Measurements from ENCODE around the gene DHH. TPM values are rescaled to one million over a fixed set of nuclear protein-coding genes. Genes with fewer than 3 reads are reported as not detected.

Gene DHH
- total and polyA plus RNA-seq, 3 experiments from 2014 or later: 0.04 TPM; not detected in 2

DNA sequence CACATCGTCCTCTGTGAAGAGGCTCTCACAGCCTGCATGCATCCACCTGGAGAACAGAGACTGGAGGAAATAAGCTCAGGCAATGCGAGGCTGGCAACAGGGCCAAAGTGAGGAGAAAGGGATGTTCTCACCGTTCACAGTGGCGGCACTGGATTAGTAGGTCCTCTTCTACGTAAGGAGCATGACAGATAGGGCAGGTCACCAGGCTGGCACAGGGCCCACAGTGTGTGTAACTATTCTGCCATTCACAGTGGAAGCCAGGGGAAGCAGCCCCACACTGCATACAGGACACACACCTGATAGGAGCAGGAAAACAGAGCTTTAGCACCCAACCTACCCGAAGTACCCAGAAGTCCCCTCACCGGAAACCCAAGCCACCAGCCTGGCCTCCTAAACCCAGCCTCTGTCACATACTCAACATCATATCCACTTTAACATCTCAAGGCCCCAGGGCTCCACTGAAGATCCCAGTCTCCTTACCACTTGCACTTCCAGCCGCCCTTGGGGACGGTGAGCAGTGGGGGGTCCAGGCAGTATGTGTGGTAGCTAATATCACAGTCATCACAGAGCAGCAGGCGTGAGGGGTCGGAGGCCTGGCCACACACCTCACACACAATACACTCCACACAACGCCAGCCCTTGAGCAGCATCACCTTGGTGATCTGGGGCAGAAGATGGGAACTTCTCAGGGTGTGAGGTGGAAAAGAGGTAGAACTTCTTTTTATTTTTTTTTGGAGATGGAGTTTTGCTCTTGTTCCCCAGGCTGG is 48.3 kb downstream of the DHH start:
- Mint-ChIP-seq H3K36me3 (peaks cover 15 to 97% (median 25%) of the 10 kb centered on the region in 3 donors), H3K27ac (peak overlapping the region in 5 of 8 donors; percentile 3 to 90 (median 40)), H3K4me3 (no peak overlapping the region), H3K27me3 (no peaks in the 10 kb centered on the region), H3K4me1 (peaks cover 8 to 16% (median 12%) of the 10 kb centered on the region in 3 donors), H3K9me3 (no peaks in the 10 kb centered on the region)
- Histone ChIP-seq H3K36me3 (ENCODE audit: insufficient read depth, low read length) (peaks cover 90% of the 10 kb centered on the region), H3K9me3 (ENCODE audit: low read length) (no peaks in the 10 kb centered on the region), H3K27ac (ENCODE audit: low read depth, low read length) (no peak overlapping the region), H3K4me1 (ENCODE audit: insufficient read depth, low read length) (no peaks in the 10 kb centered on the region), H3K27me3 (ENCODE audit: insufficient read depth, low read length, poor library complexity, severe bottlenecking) (no peaks in the 10 kb centered on the region), H3K4me3 (ENCODE audit: low read length) (no peak overlapping the region)
- ChIA-PET CTCF (interaction anchor here (1.1 kb wide), 1 partner anchor 58 kb away, joined by 4 read pairs; no protein-coding TSS in a partner anchor), POLR2A (no interaction called here)
- DNase-seq: no peak

DNA sequence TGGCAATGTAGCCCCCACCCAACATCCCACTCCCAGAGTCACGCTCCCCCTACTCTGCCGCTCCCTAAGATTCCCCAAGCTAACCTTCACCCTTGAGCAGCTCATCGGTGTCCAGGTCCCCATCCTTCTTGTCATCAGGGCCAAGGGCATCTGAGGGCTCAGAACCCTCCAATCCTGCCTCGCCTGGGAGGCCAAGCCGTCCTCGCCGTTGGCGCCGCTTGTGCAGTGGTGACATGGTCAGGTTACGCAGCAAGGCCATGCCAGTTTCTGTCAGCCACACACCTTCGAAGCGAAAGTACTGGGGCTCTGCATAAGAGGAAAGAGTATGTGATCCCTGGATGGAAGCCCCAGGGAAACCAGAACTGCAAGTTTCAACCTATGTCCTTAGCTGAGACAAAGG is 49.9 kb downstream of the DHH start:
- CTCF ChIA-PET: interaction anchor here (0.7 to 3.0 kb wide), 11 partner anchors 12 to 119 kb away, joined by 3 to 18 read pairs (median 3); partner anchors contain the start of genes ARF3, DDN and FKBP11
- Histone ChIP-seq H3K27ac (ENCODE audit: low read depth, low read length) (peak overlapping the region; percentile 32), H3K9me3 (ENCODE audit: low read length) (no peaks in the 10 kb centered on the region), H3K36me3 (ENCODE audit: insufficient read depth, low read length) (peaks cover 76% of the 10 kb centered on the region), H3K4me3 (ENCODE audit: low read length) (no peak overlapping the region), H3K27me3 (ENCODE audit: insufficient read depth, low read length, poor library complexity, severe bottlenecking) (no peaks in the 10 kb centered on the region), H3K4me1 (ENCODE audit: insufficient read depth, low read length) (no peaks in the 10 kb centered on the region)
- DNase-seq: no peak
- Mint-ChIP-seq H3K4me3 (peak overlapping the region in 1 of 7 donors; percentile 27), H3K4me1 (peaks cover 8 to 16% (median 12%) of the 10 kb centered on the region in 3 donors), H3K9me3 (no peaks in the 10 kb centered on the region), H3K27me3 (no peaks in the 10 kb centered on the region), H3K36me3 (peaks cover 15 to 96% (median 23%) of the 10 kb centered on the region in 3 donors), H3K27ac (peak overlapping the region; percentile 82 to 97 (median 88))
- POLR2A ChIA-PET: no interaction called here

DNA sequence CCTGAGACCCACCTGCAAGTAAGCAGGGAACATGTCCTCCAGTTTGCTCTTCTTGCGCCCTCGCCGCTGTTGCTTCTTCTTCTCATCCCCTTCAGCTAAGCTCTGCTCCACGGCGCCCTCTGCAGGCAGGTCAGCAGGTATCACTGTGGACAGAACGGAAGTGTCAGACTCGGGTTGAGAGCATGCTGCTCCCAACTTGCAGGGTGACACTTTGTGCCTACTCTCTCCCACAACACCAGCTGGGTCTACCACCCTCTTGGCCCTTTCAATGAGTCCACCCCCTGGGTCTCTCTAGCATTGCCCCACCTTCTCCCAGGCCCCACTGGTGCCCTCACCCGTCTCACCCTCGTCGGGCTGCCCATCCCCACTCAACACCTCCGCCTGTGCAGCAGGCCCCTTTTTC is 50.7 kb downstream of the DHH start:
- Mint-ChIP-seq H3K27ac (peak overlapping the region; percentile 62 to 97 (median 94)), H3K4me3 (peak overlapping the region in 2 of 7 donors; percentile 18 to 57), H3K36me3 (peaks cover 15 to 96% (median 21%) of the 10 kb centered on the region in 3 donors), H3K27me3 (no peaks in the 10 kb centered on the region), H3K9me3 (no peaks in the 10 kb centered on the region), H3K4me1 (peaks cover 8 to 16% (median 12%) of the 10 kb centered on the region in 3 donors)
- Histone ChIP-seq H3K36me3 (ENCODE audit: insufficient read depth, low read length) (peaks cover 76% of the 10 kb centered on the region), H3K27ac (ENCODE audit: low read depth, low read length) (peak overlapping the region; percentile 18), H3K27me3 (ENCODE audit: insufficient read depth, low read length, poor library complexity, severe bottlenecking) (no peaks in the 10 kb centered on the region), H3K4me1 (ENCODE audit: insufficient read depth, low read length) (no peaks in the 10 kb centered on the region), H3K9me3 (ENCODE audit: low read length) (no peaks in the 10 kb centered on the region), H3K4me3 (ENCODE audit: low read length) (no peak overlapping the region)
- ChIA-PET CTCF (interaction anchor here (0.7 to 3.0 kb wide), 22 partner anchors 11 to 191 kb away, joined by 3 to 18 read pairs (median 3); partner anchors contain the start of genes ARF3, DDN, FKBP11 and RHEBL1), POLR2A (no interaction called here)
- peak; percentile 73 to 91 (median 78) for DNase-seq

DNA sequence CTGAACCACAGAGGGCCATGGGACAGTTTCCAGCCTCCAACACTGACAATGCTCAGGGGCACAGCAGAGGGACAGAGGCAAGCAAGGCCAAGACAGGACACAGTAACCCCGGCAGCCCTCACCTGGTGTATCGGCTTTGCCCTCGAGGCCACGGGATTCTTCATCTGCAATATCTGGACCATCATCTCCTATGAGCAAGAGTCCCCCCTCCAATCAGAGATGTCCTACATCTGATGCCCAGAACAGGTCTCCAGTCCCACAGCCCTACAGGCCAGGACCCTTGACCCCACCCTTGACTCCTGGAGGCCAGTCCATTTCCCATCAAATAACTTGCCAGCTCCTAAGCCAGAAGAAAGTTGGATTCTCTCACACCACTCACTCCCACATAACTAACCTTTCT is 51.4 kb downstream of the DHH start:
- Histone ChIP-seq H3K9me3 (ENCODE audit: low read length) (no peaks in the 10 kb centered on the region), H3K27me3 (ENCODE audit: insufficient read depth, low read length, poor library complexity, severe bottlenecking) (no peaks in the 10 kb centered on the region), H3K36me3 (ENCODE audit: insufficient read depth, low read length) (peaks cover 76% of the 10 kb centered on the region), H3K27ac (ENCODE audit: low read depth, low read length) (no peak overlapping the region), H3K4me1 (ENCODE audit: insufficient read depth, low read length) (no peaks in the 10 kb centered on the region), H3K4me3 (ENCODE audit: low read length) (no peak overlapping the region)
- POLR2A ChIA-PET: no interaction called here
- Mint-ChIP-seq H3K27me3 (no peaks in the 10 kb centered on the region), H3K36me3 (peaks cover 13 to 96% (median 20%) of the 10 kb centered on the region in 3 donors), H3K4me3 (no peak overlapping the region), H3K9me3 (no peaks in the 10 kb centered on the region), H3K4me1 (peaks cover 8 to 16% (median 12%) of the 10 kb centered on the region in 3 donors), H3K27ac (peak overlapping the region in 7 of 8 donors; percentile 62 to 97 (median 94))
- no peak for DNase-seq
- CTCF ChIA-PET: interaction anchor here (0.7 to 3.0 kb wide), 20 partner anchors 10 to 190 kb away, joined by 3 to 18 read pairs (median 3); partner anchors contain the start of genes ARF3, DDN, FKBP11 and RHEBL1

DNA sequence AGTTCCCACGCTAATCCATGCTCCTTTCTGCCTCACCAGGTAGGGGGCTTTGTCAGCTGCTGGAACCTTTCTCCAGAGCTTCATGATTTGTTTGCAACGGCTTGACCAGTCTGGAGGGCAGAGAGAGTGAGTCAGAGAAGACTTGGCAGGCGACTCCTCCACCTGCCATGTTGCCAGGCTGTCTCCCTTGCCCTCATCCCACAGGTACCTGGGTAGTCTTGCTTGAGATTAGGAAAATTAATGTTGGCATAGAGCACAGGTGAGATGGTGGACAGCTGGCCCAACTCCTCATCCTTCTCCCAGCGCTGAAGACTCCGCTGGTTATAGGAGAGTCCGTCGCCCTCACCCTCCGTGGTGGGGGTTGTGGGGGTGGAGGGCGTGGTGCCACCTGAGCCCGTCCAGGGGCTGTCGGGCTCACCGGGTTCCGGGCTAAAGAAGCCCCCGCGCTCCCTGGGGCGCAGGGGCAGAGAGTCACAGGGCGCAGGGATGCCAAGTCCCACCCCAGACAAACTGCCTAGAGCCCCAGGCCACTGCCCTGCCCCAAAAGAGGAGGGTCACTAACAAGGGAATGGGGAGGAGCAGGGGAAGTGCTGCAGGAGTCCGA is 52.6 kb downstream of the DHH start:
- no peaks in the 10 kb centered on the region for H3K27me3 Mint-ChIP-seq
- peaks cover 8 to 16% (median 12%) of the 10 kb centered on the region in 3 donors for H3K4me1 Mint-ChIP-seq
- ChIA-PET POLR2A (no interaction called here), CTCF (interaction anchor here (0.8 to 2.4 kb wide), 2 partner anchors 27 to 46 kb away, joined by 3 to 13 read pairs; partner anchors contain the start of gene RHEBL1)
- H3K36me3 Mint-ChIP-seq: peaks cover 10 to 98% (median 14%) of the 10 kb centered on the region in 3 donors
- Histone ChIP-seq H3K36me3 (ENCODE audit: insufficient read depth, low read length) (peaks cover 72% of the 10 kb centered on the region), H3K4me3 (ENCODE audit: low read length) (no peak overlapping the region), H3K4me1 (ENCODE audit: insufficient read depth, low read length) (no peaks in the 10 kb centered on the region), H3K27ac (ENCODE audit: low read depth, low read length) (no peak overlapping the region), H3K9me3 (ENCODE audit: low read length) (no peaks in the 10 kb centered on the region), H3K27me3 (ENCODE audit: insufficient read depth, low read length, poor library complexity, severe bottlenecking) (no peaks in the 10 kb centered on the region)
- H3K9me3 Mint-ChIP-seq: no peaks in the 10 kb centered on the region
- no peak overlapping the region for H3K4me3 Mint-ChIP-seq
- no peak for DNase-seq
- H3K27ac Mint-ChIP-seq: peak overlapping the region in 7 of 8 donors; percentile 3 to 79 (median 54)

DNA sequence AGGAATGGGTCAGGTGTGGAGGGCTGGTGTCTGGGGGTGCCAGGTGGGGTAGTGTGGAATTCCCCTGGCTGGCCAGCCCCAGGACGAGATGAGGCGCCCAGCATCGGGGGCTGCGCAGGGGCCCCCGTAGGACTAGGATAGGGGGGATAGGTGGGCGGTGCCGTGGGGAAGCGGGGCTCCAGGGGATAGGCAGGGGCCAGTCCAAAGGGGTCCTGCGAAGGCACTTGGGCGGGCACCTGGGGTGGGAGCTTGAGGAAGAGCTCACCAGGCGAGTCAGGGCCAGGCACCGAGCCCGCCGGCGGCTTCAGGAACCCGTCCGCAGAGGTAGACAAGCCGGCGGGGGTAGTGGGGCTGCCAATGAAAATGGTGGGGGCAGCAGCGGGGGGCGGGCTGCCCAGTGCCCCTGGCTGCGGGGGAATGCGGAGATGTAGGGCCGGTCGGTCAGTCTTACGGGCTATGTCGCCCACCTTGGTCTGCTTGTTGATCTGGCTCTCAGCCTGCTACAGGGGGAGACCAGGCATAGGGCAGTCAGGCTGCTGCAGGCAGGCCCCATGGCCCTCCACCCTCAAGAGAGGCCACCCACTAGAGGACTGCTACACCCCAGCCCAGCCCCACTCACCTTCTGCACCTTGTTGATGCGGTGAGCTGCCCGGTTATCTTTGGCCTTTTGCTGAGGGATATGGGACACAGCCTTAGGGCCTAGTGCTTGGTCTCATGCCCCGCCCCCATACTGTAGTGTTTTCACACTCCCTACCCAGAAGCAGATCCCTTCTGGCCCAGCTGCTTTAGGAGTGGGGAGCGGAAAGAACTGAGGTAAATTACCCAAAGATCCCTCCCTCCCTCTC is 53.3 kb downstream of the DHH start:
- CTCF ChIA-PET: interaction anchor here (0.8 to 2.6 kb wide), 2 partner anchors 28 to 44 kb away, joined by 3 to 8 read pairs; partner anchors contain the start of gene RHEBL1
- Mint-ChIP-seq H3K4me1 (peaks cover 10 to 16% (median 12%) of the 10 kb centered on the region in 3 donors), H3K4me3 (no peak overlapping the region), H3K36me3 (peaks cover 10 to 95% (median 17%) of the 10 kb centered on the region in 3 donors), H3K27me3 (no peaks in the 10 kb centered on the region), H3K9me3 (no peaks in the 10 kb centered on the region), H3K27ac (peak overlapping the region in 3 of 8 donors; percentile 9 to 74 (median 17))
- no peak overlapping the region for H3K4me3 ChIP-seq (ENCODE audit: low read length)
- no peaks in the 10 kb centered on the region for H3K9me3 ChIP-seq (ENCODE audit: low read length)
- peaks cover 74% of the 10 kb centered on the region for H3K36me3 ChIP-seq (ENCODE audit: insufficient read depth, low read length)
- H3K27me3 ChIP-seq (ENCODE audit: insufficient read depth, low read length, poor library complexity, severe bottlenecking): no peaks in the 10 kb centered on the region
- POLR2A ChIA-PET: no interaction called here
- DNase-seq: no peak
- no peak overlapping the region for H3K27ac ChIP-seq (ENCODE audit: low read depth, low read length)
- H3K4me1 ChIP-seq (ENCODE audit: insufficient read depth, low read length): no peaks in the 10 kb centered on the region

DNA sequence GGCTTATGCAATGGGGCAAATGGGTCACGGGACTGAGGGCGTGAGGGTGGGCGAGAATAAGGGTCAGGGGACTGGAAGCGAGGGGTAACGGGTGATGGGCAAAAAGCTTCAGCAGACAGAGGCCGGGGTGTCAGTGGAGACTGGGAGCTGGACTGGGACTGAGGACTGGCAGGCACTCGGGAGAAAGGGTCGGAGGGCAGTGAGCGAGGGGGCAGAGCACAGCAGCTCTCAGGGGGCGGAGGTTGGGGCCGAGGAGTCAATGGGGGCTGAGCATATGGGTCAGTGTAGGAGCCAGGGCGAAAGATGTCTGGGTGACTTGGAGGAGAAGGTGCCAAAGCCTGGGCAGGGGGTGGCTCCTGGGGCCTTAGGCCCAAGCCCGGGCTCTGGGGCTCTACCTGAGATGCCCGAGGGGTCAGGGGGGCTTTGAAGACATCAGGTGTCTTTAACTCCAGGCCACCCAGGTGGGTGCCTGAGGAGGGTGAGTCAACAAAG is 54.2 kb downstream of the DHH start:
- no peak for DNase-seq
- no peak overlapping the region for H3K4me3 ChIP-seq (ENCODE audit: low read length)
- Mint-ChIP-seq H3K9me3 (no peaks in the 10 kb centered on the region), H3K36me3 (peaks cover 5 to 93% (median 14%) of the 10 kb centered on the region in 3 donors), H3K27ac (peak overlapping the region in 5 of 8 donors; percentile 17 to 84 (median 63)), H3K4me1 (peaks cover 10 to 16% (median 16%) of the 10 kb centered on the region in 3 donors), H3K4me3 (no peak overlapping the region), H3K27me3 (no peaks in the 10 kb centered on the region)
- peaks cover 65% of the 10 kb centered on the region for H3K36me3 ChIP-seq (ENCODE audit: insufficient read depth, low read length)
- H3K9me3 ChIP-seq (ENCODE audit: low read length): no peaks in the 10 kb centered on the region
- H3K27ac ChIP-seq (ENCODE audit: low read depth, low read length): no peak overlapping the region
- ChIA-PET CTCF (interaction anchor here (0.8 to 2.6 kb wide), 3 partner anchors 9 to 58 kb away, joined by 3 to 8 read pairs (median 3); no protein-coding TSS in a partner anchor), POLR2A (no interaction called here)
- no peaks in the 10 kb centered on the region for H3K4me1 ChIP-seq (ENCODE audit: insufficient read depth, low read length)
- H3K27me3 ChIP-seq (ENCODE audit: insufficient read depth, low read length, poor library complexity, severe bottlenecking): no peaks in the 10 kb centered on the region
